Activated T-cell treated with anti-CD3 and anti-CD28 coated beads, Interleukin-2, amount 50 U/mL, for 72 hours (primary cell): ENCODE results near the gene FOLH1. TPM values are rescaled to one million over a fixed set of nuclear protein-coding genes. Genes with fewer than 3 reads are reported as not detected.
"Not testable (repeated sequence)": the region's sequence is repeated elsewhere in the genome, so short reads cannot be mapped to it uniquely, and the experiment has no call there.

ENCODE experiments used
- ATAC-seq, 2 donors: fragments of 150-1000 bp; cut with Tn5 transposase; replicated peaks in 1 of 2; 2 replicates each; pipeline ENCODE4 v1.10.0; 2021; ENCODE audit warnings: moderate library complexity in 2 of 2, mild to moderate bottlenecking in 1 of 2
- DNase-seq, 2 donors: peaks; one replicate each; pipeline ENCODE4 v3.0.0; 2021 to 2022; ENCODE audit warnings: mixed read lengths in 1 of 2
- H3K27ac Mint-ChIP-seq: one replicate; pipeline ENCODE4 v1.8.0; 2022; ENCODE audit warnings: mild to moderate bottlenecking, moderate library complexity, mixed read lengths
- H3K27me3 Mint-ChIP-seq: one replicate; pipeline ENCODE4 v1.8.0; 2022; ENCODE audit warnings: low read depth, mixed read lengths
- H3K36me3 Mint-ChIP-seq, 2 donors: one replicate each; pipeline ENCODE4 v1.8.0; 2022; ENCODE audit warnings: mixed read lengths in 2 of 2, mild to moderate bottlenecking in 1 of 2; ENCODE audit not compliant: insufficient read depth in 2 of 2
- H3K4me1 Mint-ChIP-seq: one replicate; pipeline ENCODE4 v1.8.0; 2022; ENCODE audit warnings: low read depth, mixed read lengths
- H3K4me3 Mint-ChIP-seq, 2 donors: one replicate each; pipeline ENCODE4 v1.8.0; 2022; ENCODE audit warnings: mild to moderate bottlenecking in 2 of 2, mixed read lengths in 2 of 2, moderate library complexity in 2 of 2
- H3K9me3 Mint-ChIP-seq, 2 donors: one replicate each; pipeline ENCODE4 v1.8.0; 2022; ENCODE audit warnings: mixed read lengths in 2 of 2
- total RNA-seq, 2 donors: library from RNA; stranded (reverse); gene quantifications; one replicate each; pipeline ENCODE4 v1.2.3, GENCODE V29; 2022

FOLH1 gene
- total RNA-seq, 2 donors from 2014 or later, result not detected

- no peaks in the 10 kb centered on the region for H3K9me3 Mint-ChIP-seq
- H3K36me3 Mint-ChIP-seq, result no peaks in the 10 kb centered on the region
- no peak overlapping the region for H3K27ac Mint-ChIP-seq
- ATAC-seq, result no peak
- H3K4me1 Mint-ChIP-seq, result no peaks in the 10 kb centered on the region
- no peak for DNase-seq
- no peak overlapping the region for H3K4me3 Mint-ChIP-seq
- H3K27me3 Mint-ChIP-seq, result no peaks in the 10 kb centered on the region
Observed at GRCh38 chr11:49213026-49213560, 4.7 kb upstream of the FOLH1 start.

DNA sequence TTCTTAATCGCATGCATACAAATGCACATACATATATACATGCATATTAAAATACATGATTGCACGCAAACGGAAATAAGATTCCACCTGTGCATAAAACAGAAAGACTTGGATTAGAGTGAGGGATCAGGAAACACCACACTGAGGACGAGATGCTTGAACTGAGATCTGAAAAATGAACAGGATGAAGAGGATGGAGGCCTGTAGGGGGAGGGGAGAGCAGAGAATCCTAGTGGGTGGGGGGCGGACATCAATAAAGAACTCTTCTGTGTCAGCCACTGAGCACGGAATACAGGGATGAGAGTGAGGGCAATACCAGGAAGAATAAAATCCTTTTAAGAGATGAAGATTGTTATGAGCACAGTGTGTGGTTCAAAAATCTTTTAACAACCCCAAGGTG lies 1.4 kb downstream of the FOLH1 start:
- H3K27me3 Mint-ChIP-seq, DNase-seq, ATAC-seq, H3K4me1 Mint-ChIP-seq, H3K9me3 Mint-ChIP-seq, H3K4me3 Mint-ChIP-seq, H3K27ac Mint-ChIP-seq, H3K36me3 Mint-ChIP-seq: not testable (repeated sequence)

GRCh38 chr11:49202287-49202976 lies 6.0 kb downstream of the FOLH1 start:
- DNase-seq (no peak), ATAC-seq (no peak)
- Mint-ChIP-seq H3K36me3 (no peaks in the 10 kb centered on the region), H3K27me3 (no peaks in the 10 kb centered on the region), H3K4me3 (no peak overlapping the region), H3K9me3 (no peaks in the 10 kb centered on the region), H3K27ac (no peak overlapping the region), H3K4me1 (no peaks in the 10 kb centered on the region)

DNA sequence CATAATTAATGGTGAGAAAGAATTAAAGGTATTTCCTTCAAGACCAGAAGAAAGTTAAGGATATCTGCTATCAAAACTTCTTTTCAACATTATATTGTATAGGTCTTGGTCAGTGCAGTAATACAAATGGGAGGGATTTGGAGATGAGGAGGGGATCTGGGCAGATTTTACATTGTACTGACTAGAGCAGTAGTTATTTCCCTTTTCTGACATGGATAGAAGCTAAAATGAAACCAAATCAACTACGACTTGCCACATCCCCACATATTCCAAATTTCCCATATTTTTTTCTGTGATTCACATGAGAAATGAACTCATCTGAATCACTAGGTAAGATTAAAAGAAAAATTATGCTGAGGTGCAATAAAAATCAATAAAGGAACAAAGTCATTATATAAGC lies 11.6 kb downstream of the FOLH1 start:
- H3K9me3 Mint-ChIP-seq, ATAC-seq: not testable (repeated sequence)

DNA sequence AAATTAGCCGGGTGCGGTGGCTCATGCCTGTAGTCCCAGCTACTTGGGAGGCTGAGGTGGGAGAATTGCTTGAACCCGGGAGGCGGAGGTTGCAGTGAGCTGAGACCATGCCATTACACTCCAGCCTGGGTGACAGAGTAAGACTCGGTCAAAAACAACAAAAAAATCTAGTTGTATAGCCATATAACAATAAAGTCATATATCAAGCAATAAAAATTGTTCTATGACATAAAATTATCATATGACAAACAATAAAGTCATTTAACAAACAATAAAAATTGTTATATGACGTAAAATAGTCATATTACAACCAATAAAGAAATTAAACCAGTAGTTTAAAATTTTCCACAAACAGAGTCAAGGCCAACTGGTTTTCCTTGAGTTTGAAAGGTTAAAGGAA lies 12.4 kb downstream of the FOLH1 start:
- ATAC-seq, H3K4me1 Mint-ChIP-seq, DNase-seq, H3K27ac Mint-ChIP-seq, H3K36me3 Mint-ChIP-seq, H3K9me3 Mint-ChIP-seq, H3K27me3 Mint-ChIP-seq, H3K4me3 Mint-ChIP-seq: not testable (repeated sequence)

More for the DNA sequence above, 11.6 kb downstream of the FOLH1 start:
- H3K36me3 Mint-ChIP-seq, H3K4me3 Mint-ChIP-seq, H3K27ac Mint-ChIP-seq, H3K27me3 Mint-ChIP-seq, H3K4me1 Mint-ChIP-seq, DNase-seq: not testable (repeated sequence)

- ATAC-seq, H3K4me3 Mint-ChIP-seq, H3K4me1 Mint-ChIP-seq, H3K27ac Mint-ChIP-seq, H3K27me3 Mint-ChIP-seq, DNase-seq, H3K36me3 Mint-ChIP-seq, H3K9me3 Mint-ChIP-seq: not testable (repeated sequence)
Observed at GRCh38 chr11:49190287-49190686, 18.1 kb downstream of the FOLH1 start.

DNA sequence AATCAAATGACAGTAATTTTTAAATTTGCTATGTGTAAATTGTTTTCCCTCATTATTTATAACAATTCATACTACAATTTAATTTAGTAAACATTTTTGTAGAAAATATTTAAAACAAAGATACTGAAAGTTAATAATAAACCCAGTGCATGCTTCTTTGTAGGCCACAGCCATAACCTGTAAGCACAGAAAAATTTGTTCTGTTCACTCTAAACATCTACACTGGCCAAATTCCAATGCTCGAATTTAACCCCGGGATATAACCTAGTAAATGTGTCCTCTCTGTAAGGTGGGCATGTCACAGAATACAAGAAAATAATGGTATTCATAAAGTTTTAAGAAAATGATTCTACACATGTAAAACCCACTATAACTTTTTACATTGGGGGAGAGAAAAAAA lies 22.2 kb downstream of the FOLH1 start:
- H3K4me1 Mint-ChIP-seq, H3K27ac Mint-ChIP-seq, H3K36me3 Mint-ChIP-seq, H3K4me3 Mint-ChIP-seq, H3K27me3 Mint-ChIP-seq, H3K9me3 Mint-ChIP-seq, DNase-seq, ATAC-seq: not testable (repeated sequence)

GRCh38 chr11:49185597-49185996 lies 22.8 kb downstream of the FOLH1 start:
- not testable (repeated sequence) for H3K9me3 Mint-ChIP-seq, ATAC-seq

GRCh38 chr11:49184756-49185155 lies 23.6 kb downstream of the FOLH1 start:
- not testable (repeated sequence) for H3K4me3 Mint-ChIP-seq, H3K36me3 Mint-ChIP-seq, H3K4me1 Mint-ChIP-seq, H3K9me3 Mint-ChIP-seq, DNase-seq, H3K27ac Mint-ChIP-seq, ATAC-seq, H3K27me3 Mint-ChIP-seq

More at GRCh38 chr11:49185597-49185996, 22.8 kb downstream of the FOLH1 start:
- H3K4me1 Mint-ChIP-seq, H3K36me3 Mint-ChIP-seq, DNase-seq, H3K27me3 Mint-ChIP-seq, H3K4me3 Mint-ChIP-seq, H3K27ac Mint-ChIP-seq: not testable (repeated sequence)

DNA sequence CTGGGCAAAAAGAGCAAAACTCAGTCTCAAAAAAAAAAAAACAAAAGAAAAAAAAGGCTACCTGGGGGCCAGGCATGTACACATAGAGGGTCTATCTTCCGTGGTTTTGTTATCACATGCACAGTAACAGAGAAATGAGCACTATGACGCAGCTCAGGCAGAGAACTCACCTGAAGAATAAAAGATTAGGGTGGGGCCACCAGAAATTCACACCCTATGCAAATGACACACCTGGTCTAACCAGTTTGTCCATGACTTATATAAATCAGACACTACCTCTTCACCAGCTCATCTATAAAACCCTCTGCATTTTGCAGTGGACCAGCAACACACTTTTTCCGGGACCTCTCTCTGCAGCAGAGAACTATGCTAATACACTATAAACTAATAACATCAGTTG lies 30.5 kb downstream of the FOLH1 start:
- H3K36me3 Mint-ChIP-seq, ATAC-seq, H3K9me3 Mint-ChIP-seq, H3K4me1 Mint-ChIP-seq, H3K27me3 Mint-ChIP-seq, H3K4me3 Mint-ChIP-seq, DNase-seq, H3K27ac Mint-ChIP-seq: not testable (repeated sequence)

DNA sequence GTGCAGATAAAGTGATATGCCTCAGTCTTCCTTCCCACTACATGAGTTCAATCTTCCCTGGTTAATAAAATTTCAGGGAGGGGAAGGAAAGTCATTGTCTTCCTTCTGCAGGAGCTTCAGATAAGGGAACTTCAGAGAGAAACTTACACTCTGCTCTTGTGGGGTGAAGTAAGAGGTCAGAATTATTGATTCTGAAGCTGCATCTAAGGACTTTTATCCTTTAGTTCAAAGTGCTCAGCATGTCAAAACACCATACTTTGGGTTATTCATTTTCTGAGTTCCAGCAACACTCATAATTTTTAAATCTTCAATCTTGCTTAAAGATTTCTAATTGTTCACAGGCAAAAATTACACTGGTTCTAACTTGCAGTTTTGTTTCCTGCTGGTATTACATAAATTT lies 33.0 kb downstream of the FOLH1 start:
- ATAC-seq, H3K9me3 Mint-ChIP-seq, H3K27ac Mint-ChIP-seq, H3K4me3 Mint-ChIP-seq, H3K27me3 Mint-ChIP-seq, DNase-seq, H3K4me1 Mint-ChIP-seq, H3K36me3 Mint-ChIP-seq: not testable (repeated sequence)

DNA sequence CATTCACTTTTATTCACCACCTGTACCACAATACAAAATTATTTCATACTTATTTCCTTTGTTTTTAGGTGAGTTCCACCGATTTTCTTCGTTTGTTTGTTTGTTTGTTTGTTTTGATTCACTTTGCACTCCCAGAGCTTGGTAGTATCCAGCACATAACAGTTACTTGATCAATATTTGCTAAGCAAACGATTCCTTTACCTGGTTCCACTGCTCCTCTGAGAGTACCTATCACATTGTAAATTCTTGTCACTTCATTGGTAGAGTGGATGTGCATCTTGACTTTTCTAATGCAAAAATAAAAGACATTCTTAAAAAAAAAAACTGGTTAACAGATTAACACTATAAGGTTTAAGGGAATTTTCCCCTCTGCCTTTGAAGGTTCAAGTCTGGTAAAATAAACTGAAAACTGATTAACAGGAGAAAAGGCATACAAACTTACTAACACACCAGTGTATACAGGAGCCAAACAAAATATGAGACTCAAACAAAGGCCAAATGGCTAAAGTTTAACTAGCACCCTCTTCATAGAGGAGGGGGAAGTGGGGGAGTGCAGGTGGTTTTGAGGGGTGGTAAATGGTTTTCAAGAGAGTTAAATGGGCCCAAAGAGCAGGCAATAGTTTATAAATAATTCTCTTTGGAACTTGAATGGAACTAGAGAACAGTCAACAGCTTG lies 33.6 kb downstream of the FOLH1 start:
- DNase-seq, H3K27ac Mint-ChIP-seq, H3K4me3 Mint-ChIP-seq, H3K4me1 Mint-ChIP-seq, H3K27me3 Mint-ChIP-seq, H3K9me3 Mint-ChIP-seq, H3K36me3 Mint-ChIP-seq, ATAC-seq: not testable (repeated sequence)

DNA sequence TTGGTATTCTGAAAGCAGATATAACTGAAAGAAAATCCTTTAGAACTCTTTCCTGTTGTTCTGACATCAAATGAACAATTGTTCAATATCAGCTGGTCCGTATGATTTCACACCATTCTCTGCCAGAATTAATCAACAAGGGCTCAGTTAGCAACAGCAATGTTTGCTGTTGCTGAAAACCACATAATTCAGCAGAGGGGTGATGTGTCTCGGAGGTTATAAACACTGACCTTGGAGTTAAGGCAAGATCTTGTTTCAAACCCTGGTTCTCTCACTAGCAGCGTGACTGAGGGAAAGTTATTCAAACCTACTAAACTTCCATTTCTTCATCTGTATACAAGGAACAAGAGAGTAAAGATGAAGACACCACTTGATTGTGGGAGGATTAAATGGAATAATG lies 36.8 kb downstream of the FOLH1 start:
- H3K27ac Mint-ChIP-seq, ATAC-seq, H3K36me3 Mint-ChIP-seq, H3K4me3 Mint-ChIP-seq, H3K9me3 Mint-ChIP-seq, H3K27me3 Mint-ChIP-seq, H3K4me1 Mint-ChIP-seq, DNase-seq: not testable (repeated sequence)

DNA sequence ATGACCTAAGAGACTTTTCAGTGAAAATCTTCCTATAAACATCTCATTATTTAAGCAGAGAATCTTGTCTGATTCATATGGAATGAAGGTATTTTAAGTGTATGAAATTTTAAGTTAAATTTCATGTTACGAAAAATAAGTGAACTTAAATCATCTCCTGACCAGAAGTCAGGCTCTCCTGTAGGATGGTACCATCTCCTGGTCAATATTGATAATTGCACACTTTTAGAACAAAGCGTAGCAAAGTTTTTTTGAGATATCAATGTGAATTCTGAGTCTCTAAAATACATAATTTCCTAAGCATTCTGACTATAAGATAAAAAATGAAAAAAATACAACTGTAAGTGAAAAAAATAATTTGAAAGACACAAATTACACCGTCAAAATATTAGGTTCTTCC lies 38.8 kb downstream of the FOLH1 start:
- not testable (repeated sequence) for H3K4me3 Mint-ChIP-seq, H3K27me3 Mint-ChIP-seq, H3K9me3 Mint-ChIP-seq, H3K27ac Mint-ChIP-seq, ATAC-seq, H3K4me1 Mint-ChIP-seq, DNase-seq, H3K36me3 Mint-ChIP-seq
